ENCODE results near the gene OR4K14.
"Not testable (repeated sequence)": the region's sequence is repeated elsewhere in the genome, so short reads cannot be mapped to it uniquely, and the experiment has no call there.

Gene OR4K14

GRCh38 chr14:20019257-20019865 is at the start of gene OR4K14:
Gene OR4K14 (minus strand): TSS chr14:20019307. CDS start chr14:20015193, 4,114 bp downstream.
- DNase-seq = no peak

- DNase-seq = no peak
Measured at GRCh38 chr14:20059745-20060144, 40.6 kb upstream of the OR4K14 start, which contains the start of gene OR4L1. Gene OR4L1 (plus strand): TSS chr14:20060045. CDS start chr14:20060045, 0 bp downstream.

- DNase-seq = no peak
Measured at GRCh38 chr14:20048202-20048601, 29.1 kb upstream of the OR4K14 start.

- no peak for DNase-seq
Measured at GRCh38 chr14:20044243-20044642, 25.1 kb upstream of the OR4K14 start.

GRCh38 chr14:20035938-20036337 is 16.8 kb upstream of the OR4K14 start, which contains the start of gene OR4K13:
Gene OR4K13 (minus strand): TSS chr14:20036038. CDS start chr14:20034758, 1,280 bp downstream.
- DNase-seq = no peak

GRCh38 chr14:20035449-20035848 is 16.3 kb upstream of the OR4K14 start:
- no peak for DNase-seq

- no peak for DNase-seq
Measured at GRCh38 chr14:20031058-20031457, 12.0 kb upstream of the OR4K14 start.

- DNase-seq = no peak
Measured at GRCh38 chr14:20008156-20008555, 11.0 kb downstream of the OR4K14 start.

- DNase-seq = no peak
Measured at GRCh38 chr14:20002319-20002718, 16.8 kb downstream of the OR4K14 start.

- no peak for DNase-seq
Measured at GRCh38 chr14:20001863-20002262, 17.2 kb downstream of the OR4K14 start, which contains the start of gene OR4Q2. Gene OR4Q2 (plus strand): TSS chr14:20002163.

- DNase-seq = no peak
Measured at GRCh38 chr14:19993438-19993837, 25.7 kb downstream of the OR4K14 start.

- no peak for DNase-seq
Measured at GRCh38 chr14:19975291-19975690, 43.8 kb downstream of the OR4K14 start, which contains the start of gene OR4K15. Gene OR4K15 (plus strand): TSS chr14:19975591. CDS start chr14:19975591, 0 bp downstream.

- DNase-seq = no peak
Measured at GRCh38 chr14:19974844-19975243, 44.3 kb downstream of the OR4K14 start.

- DNase-seq = not testable (repeated sequence)
Measured at GRCh38 chr14:19969735-19970134, 49.4 kb downstream of the OR4K14 start.
